ENCODE data around the gene ZNF697. TPM values are rescaled to one million over a fixed set of nuclear protein-coding genes. Genes with fewer than 3 reads are reported as not detected.

The ZNF697 gene
- total RNA-seq, 4 donors from 2014 or later, result 6.4 to 12.7 (median 10.2) TPM

DNA sequence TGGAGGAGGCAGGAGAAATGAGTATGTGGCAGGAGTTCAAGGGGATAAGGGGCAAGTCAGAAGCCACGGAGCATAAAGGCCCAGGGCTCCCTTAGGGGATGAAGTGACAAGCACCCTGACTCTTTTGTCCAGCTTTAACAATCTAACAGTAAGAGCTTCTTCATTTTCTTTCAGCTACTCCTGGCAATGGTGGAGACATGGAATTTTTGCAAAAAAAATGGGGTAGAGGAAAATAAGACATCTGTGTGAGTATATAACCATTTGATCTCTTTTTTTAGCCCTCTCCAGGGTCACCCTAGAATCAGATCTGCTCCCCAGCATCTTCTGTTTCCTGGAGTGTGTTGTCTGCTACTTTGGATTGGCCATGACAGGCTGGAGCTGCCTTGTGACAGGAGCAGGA is 47.1 kb downstream of the ZNF697 start:
- TF ChIP-seq, protein P1, sequence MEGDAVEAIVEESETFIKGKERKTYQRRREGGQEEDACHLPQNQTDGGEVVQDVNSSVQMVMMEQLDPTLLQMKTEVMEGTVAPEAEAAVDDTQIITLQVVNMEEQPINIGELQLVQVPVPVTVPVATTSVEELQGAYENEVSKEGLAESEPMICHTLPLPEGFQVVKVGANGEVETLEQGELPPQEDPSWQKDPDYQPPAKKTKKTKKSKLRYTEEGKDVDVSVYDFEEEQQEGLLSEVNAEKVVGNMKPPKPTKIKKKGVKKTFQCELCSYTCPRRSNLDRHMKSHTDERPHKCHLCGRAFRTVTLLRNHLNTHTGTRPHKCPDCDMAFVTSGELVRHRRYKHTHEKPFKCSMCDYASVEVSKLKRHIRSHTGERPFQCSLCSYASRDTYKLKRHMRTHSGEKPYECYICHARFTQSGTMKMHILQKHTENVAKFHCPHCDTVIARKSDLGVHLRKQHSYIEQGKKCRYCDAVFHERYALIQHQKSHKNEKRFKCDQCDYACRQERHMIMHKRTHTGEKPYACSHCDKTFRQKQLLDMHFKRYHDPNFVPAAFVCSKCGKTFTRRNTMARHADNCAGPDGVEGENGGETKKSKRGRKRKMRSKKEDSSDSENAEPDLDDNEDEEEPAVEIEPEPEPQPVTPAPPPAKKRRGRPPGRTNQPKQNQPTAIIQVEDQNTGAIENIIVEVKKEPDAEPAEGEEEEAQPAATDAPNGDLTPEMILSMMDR (IDR thresholded peaks at IDR 0.05; ENCODE audit: low read depth), result no peak

DNA sequence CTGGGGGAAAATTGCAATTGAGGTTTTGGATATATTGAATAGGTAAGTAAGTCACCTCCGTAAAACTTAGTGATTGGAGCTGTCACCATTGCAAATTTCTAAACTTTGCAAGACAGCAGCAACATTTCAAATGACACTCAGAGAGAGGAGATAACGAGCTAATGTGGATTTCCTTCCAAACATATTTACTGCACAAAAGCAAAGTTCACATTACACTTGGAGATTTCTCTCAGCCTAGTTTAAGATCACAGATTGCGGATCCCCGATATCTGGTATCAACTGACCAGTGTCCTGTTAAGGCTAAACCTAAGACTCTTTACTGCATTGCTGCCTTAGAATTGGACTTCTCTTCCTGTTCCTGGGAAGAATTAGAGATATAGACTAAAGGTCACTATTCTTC is 47.5 kb downstream of the ZNF697 start:
- TF ChIP-seq, protein P1 (IDR thresholded peaks at IDR 0.05; ENCODE audit: low read depth), result no peak

DNA sequence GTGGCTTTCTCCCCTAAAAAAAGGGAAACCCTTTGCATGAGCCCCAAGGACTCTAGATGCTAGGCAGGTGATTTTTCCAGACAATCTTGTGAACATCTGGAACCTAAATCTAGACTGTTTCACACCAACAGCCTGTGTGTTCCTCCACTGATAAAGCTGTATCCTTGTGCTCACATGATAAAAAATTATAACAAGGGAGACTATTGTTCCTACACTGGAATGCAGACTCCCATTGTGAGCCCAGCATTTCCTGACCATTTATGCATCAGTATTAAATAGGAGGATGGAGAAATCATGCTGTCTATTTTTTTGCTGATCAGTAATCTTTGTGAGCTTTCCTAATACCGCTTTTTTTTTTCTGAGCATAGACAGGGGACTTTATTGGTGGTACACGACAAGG is 52.5 kb downstream of the ZNF697 start:
- TF ChIP-seq, protein P1 (IDR thresholded peaks at IDR 0.05; ENCODE audit: low read depth), result no peak

DNA sequence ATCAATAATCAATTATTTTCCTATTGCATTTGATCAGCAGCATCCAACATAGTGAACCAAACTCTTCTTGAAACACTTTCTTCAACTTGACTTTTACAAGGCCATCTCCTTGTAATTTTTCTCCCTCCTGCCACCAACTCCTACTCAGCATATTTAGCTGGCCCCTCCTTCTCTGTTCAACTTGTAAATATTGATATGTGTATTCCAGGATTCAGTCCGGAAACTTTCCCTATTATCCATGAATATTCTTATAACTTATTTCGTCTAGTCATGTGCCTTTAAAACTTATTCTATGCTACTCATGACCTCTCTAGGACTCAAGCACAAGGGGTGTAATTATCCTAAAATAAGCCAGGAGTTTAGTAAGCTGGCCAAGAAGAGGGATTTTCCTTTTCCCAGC is 52.9 kb downstream of the ZNF697 start:
- TF ChIP-seq, protein P1 (IDR thresholded peaks at IDR 0.05; ENCODE audit: low read depth), result no peak

DNA sequence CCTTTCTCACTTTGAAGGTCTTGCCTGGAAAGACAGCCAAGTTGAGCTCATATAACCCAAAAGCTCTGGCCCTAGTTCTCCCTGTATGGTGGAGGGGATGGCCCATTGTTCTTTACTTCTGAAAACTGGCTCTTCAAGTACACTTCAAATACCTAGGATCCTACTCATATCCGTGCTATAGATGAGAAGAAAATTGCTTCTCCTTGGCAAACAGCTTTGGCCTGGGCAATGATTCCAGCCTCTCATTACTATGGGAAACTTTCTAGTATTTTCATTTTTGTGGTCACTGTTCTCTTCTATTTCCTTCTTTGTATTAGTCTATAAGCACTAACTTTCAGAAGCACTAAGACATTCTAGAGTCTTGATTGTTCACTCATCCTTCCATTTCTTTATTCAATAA is 53.7 kb downstream of the ZNF697 start:
- TF ChIP-seq, protein P1 (IDR thresholded peaks at IDR 0.05; ENCODE audit: low read depth), result no peak

DNA sequence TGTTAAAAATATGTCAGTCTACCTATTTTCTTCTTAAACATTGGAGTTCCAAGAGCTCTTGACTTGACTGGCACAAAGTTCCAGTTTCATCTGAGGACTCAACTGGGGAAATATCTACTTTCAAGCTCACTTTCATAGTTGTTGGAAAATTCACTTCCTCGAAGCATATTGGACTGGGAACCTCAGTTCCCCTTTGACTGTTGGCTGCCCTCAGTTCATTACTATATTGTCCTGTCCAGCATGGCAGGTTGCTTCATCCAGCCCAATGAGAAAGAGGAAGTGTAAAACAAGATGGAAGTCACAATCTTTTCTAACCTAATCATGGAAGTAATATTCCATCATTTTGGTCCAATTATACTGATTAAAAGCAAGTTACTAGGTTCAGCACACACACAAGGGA is 54.3 kb downstream of the ZNF697 start:
- TF ChIP-seq, protein P1 (IDR thresholded peaks at IDR 0.05; ENCODE audit: low read depth), result no peak

DNA sequence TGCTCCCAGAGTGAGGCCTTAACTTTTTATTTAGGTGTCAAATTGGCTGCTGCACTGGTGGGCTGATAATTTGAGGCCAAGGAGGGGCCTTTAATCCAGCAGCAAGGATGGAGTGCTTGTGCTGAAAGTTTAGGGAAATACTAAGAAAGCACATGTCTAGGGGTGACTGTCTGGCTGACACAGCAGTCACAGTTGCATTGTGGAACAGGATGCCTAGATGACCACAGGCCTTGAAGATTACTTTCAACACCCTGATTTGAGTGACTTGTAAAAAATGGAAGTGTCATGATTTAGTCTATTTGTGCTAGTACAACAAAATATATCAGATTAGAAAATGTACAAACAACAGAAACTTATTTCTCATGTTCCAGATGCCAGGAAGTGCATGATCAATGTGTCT is 57.7 kb downstream of the ZNF697 start:
- TF ChIP-seq, protein P1 (IDR thresholded peaks at IDR 0.05; ENCODE audit: low read depth), result no peak
